ENCODE measurements around the gene POMC. TPM values are rescaled to one million over a fixed set of nuclear protein-coding genes. Genes with fewer than 3 reads are reported as not detected.

Gene POMC
- total and polyA plus RNA-seq, 2 of the 4 experiments (the other 2 are of a cell fraction) = 0.17 TPM; not detected in 1

- BruUV-seq (replicated peaks) = no TSS peak
- Histone ChIP-seq H2BK15ac (ENCODE audit: low read depth, low read length) (no peak overlapping the region), H3K9me3 (ENCODE audit: control insufficient read depth, insufficient read depth, low read length) (no peaks in the 10 kb centered on the region), H3K14ac (replicated peaks; ENCODE audit: low read depth, low read length) (no peak overlapping the region), H2AFZ (replicated peaks; ENCODE audit: low read length, poor library complexity) (no peak overlapping the region), H3K79me1 (ENCODE audit: low read depth in 1 of 2, low read length in 2 of 2) (no peaks in the 10 kb centered on the region), H4K5ac (ENCODE audit: low read depth, low read length) (no peak overlapping the region), H3K18ac (ENCODE audit: low read depth, low read length) (no peak overlapping the region), H4K20me1 (ENCODE audit: insufficient read depth, low read length) (no peaks in the 10 kb centered on the region), H2BK120ac (ENCODE audit: low read depth, low read length) (no peak overlapping the region), H3K4me2 (ENCODE audit: low read depth, low read length) (no peak overlapping the region), H2AK5ac (ENCODE audit: low read depth, low read length) (no peak overlapping the region), H2BK5ac (ENCODE audit: low read depth, low read length, poor library complexity, severe bottlenecking) (no peak overlapping the region), H3K56ac (ENCODE audit: extremely low read depth, insufficient read depth, low read length) (no peak overlapping the region), H3K27me3 (ENCODE audit: control insufficient read depth, insufficient read depth, low read length) (peaks cover 3% of the 10 kb centered on the region; the same call in 1 of the 2 replicates), H2BK20ac (ENCODE audit: low read depth, low read length) (no peak overlapping the region), H3K4me3 (ENCODE audit: insufficient read depth, low read depth, low read length) (no peak overlapping the region), H3K23ac (ENCODE audit: low read depth, low read length) (no peak overlapping the region), H2AK9ac (replicated peaks; ENCODE audit: low read depth, low read length, poor library complexity) (no peak overlapping the region), H4K8ac (ENCODE audit: low read depth in 2 of 2, low read length in 2 of 2) (no peak overlapping the region), H3K36me3 (ENCODE audit: control insufficient read depth, insufficient read depth, low read length) (no peaks in the 10 kb centered on the region), H3K4me1 (ENCODE audit: control insufficient read depth, insufficient read depth, low read length) (peaks cover 3% of the 10 kb centered on the region; the same call in 1 of the 2 replicates), H3K4ac (ENCODE audit: low read depth, low read length) (no peak overlapping the region), H3K9ac (ENCODE audit: low read depth, low read length) (no peak overlapping the region), H3K9me1 (ENCODE audit: insufficient read depth, low read length) (no peaks in the 10 kb centered on the region; the same call in 1 of the 2 replicates), H3K27ac (ENCODE audit: insufficient read depth, low read length) (no peak overlapping the region), H4K91ac (ENCODE audit: insufficient read depth, low read depth, low read length) (no peak overlapping the region)
- DNase-seq = no peak
- intact Hi-C loops (cut with micrococcal nuclease) (loop anchor here (5.0 to 10.0 kb wide), 3 partner anchors 152 to 360 kb away; partner anchors contain the start of gene EFR3B), dilution Hi-C loops (cut with HindIII; ENCODE audit: low sequenced_read_pairs, unreplicated experiment) (no loop called here), in situ Hi-C loops (cut with MboI; ENCODE audit: low sequenced_read_pairs) (loop anchor here (5.0 kb wide), 1 partner anchor 217 kb away; no protein-coding TSS in a partner anchor)
- CTCF ChIA-PET = no interaction called here
- ATAC-seq (ENCODE audit: low read depth) = no peak
- TF ChIP-seq MXI1 (IDR thresholded peaks at IDR 0.05; ENCODE audit: borderline replicate concordance, low read depth, low read length) = no peak
- 93% methylated on average over 4 of the region's 9 CpGs; no CpG with 5 or more reads in 1 of the 2 experiments for WGBS, 2 experiments (ENCODE audit: extremely low coverage in 2 of 2, insufficient read length in 1 of 2)
- POLR2A ChIA-PET (ENCODE audit: unreplicated experiment) = no interaction called here
Observed at GRCh38 chr2:25194576-25195122, 26.3 kb upstream of the POMC start.
